H9 (cell line): Measurements from ENCODE around the gene CDK6. TPM values are rescaled to one million over a fixed set of nuclear protein-coding genes. Genes with fewer than 3 reads are reported as not detected.

Experiments used
- DNase-seq: peaks from one replicate; pipeline ENCODE4 v3.0.0-alpha.2; 2017
- H2AFZ ChIP-seq: one replicate; pipeline ENCODE4 v1.6.1; 2013; ENCODE audit warnings: mild to moderate bottlenecking, low read length, control low read depth, moderate library complexity
- H2AK5ac ChIP-seq: 2 replicates; pipeline ENCODE4 v1.6.1; 2013; ENCODE audit warnings: low read length, control low read depth, mixed read lengths; ENCODE audit not compliant: insufficient read length
- H2BK120ac ChIP-seq: one replicate; pipeline ENCODE4 v1.6.1; 2013; ENCODE audit warnings: low read depth, mild to moderate bottlenecking, low read length, control low read depth, inconsistent platforms; ENCODE audit not compliant: poor library complexity, severe bottlenecking
- H2BK12ac ChIP-seq: 2 replicates; pipeline ENCODE4 v1.6.1; 2013; ENCODE audit warnings: low read length, control low read depth, mixed read lengths, low read depth; ENCODE audit not compliant: insufficient read length
- H2BK15ac ChIP-seq: 2 replicates; pipeline ENCODE4 v1.6.1; 2013; ENCODE audit warnings: low read depth, low read length, control low read depth
- H2BK20ac ChIP-seq: one replicate; pipeline ENCODE4 v1.6.1; 2013; ENCODE audit warnings: low read depth, mild to moderate bottlenecking, low read length, control low read depth, inconsistent platforms; ENCODE audit not compliant: poor library complexity, severe bottlenecking
- H2BK5ac ChIP-seq: 2 replicates; pipeline ENCODE4 v1.6.1; 2013; ENCODE audit warnings: low read length, control low read depth, mixed read lengths; ENCODE audit not compliant: insufficient read length
- H3K14ac ChIP-seq: 2 replicates; pipeline ENCODE4 v1.6.1; 2013; ENCODE audit warnings: low read length, control low read depth; ENCODE audit not compliant: insufficient read depth
- H3K18ac ChIP-seq: 2 replicates; pipeline ENCODE4 v1.6.1; 2013; ENCODE audit warnings: low read depth, mild to moderate bottlenecking, mixed read lengths, low read length, control low read depth; ENCODE audit not compliant: insufficient read length
- H3K23ac ChIP-seq: 2 replicates; pipeline ENCODE4 v1.6.1; 2013; ENCODE audit warnings: low read length, control low read depth, mixed read lengths, low read depth; ENCODE audit not compliant: insufficient read length
- H3K23me2 ChIP-seq: 2 replicates; pipeline ENCODE4 v1.6.1; 2013; ENCODE audit warnings: low read depth, mild to moderate bottlenecking, mixed read lengths, low read length, control low read depth; ENCODE audit not compliant: insufficient read length, poor library complexity, severe bottlenecking
- H3K27ac ChIP-seq: 2 replicates; pipeline ENCODE4 v1.5.1; 2013; ENCODE audit warnings: low read length, control low read depth, mixed read lengths, low read depth; ENCODE audit not compliant: insufficient read length
- H3K27me3 ChIP-seq: 2 replicates; pipeline ENCODE4 v1.6.1; 2013; ENCODE audit warnings: low read length, control low read depth, inconsistent platforms; ENCODE audit not compliant: insufficient read depth
- H3K4ac ChIP-seq: 2 replicates; pipeline ENCODE4 v1.6.1; 2013; ENCODE audit warnings: low read depth, mild to moderate bottlenecking, control low read depth, inconsistent platforms, low read length, moderate library complexity
- H3K4me1 ChIP-seq: 2 replicates; pipeline ENCODE4 v1.6.1; 2013; ENCODE audit warnings: low read length, control low read depth, inconsistent platforms; ENCODE audit not compliant: insufficient read depth
- H3K4me2 ChIP-seq: 2 replicates; pipeline ENCODE4 v1.6.1; 2013; ENCODE audit warnings: low read length, control low read depth, mixed read lengths; ENCODE audit not compliant: insufficient read length, insufficient read depth
- H3K56ac ChIP-seq: 2 replicates; pipeline ENCODE4 v1.6.1; 2013; ENCODE audit warnings: low read depth, mild to moderate bottlenecking, mixed read lengths, low read length, control low read depth; ENCODE audit not compliant: insufficient read length
- H3K79me1 ChIP-seq: 2 replicates; pipeline ENCODE4 v1.6.1; 2013; ENCODE audit warnings: low read depth, mild to moderate bottlenecking, moderate library complexity, low read length, control low read depth, inconsistent platforms; ENCODE audit not compliant: insufficient read depth, poor library complexity, severe bottlenecking
- H3K79me2 ChIP-seq: 2 replicates; pipeline ENCODE4 v1.6.1; 2013; ENCODE audit warnings: low read length, control low read depth, inconsistent platforms; ENCODE audit not compliant: insufficient read depth
- H3K9ac ChIP-seq: 2 replicates; pipeline ENCODE4 v1.6.1; 2013; ENCODE audit warnings: low read length, control low read depth, mixed read lengths; ENCODE audit not compliant: insufficient read length; ENCODE audit errors: extremely low read depth
- H3K9me3 ChIP-seq: one replicate; pipeline ENCODE4 v1.6.1; 2013; ENCODE audit warnings: low read depth, low read length, inconsistent platforms; ENCODE audit not compliant: control insufficient read depth
- H3T11ph ChIP-seq: one replicate; pipeline ENCODE4 v1.6.1; 2013; ENCODE audit warnings: mild to moderate bottlenecking, low read length, control low read depth, inconsistent platforms
- H4K20me1 ChIP-seq: one replicate; pipeline ENCODE4 v1.6.1; 2013; ENCODE audit not compliant: control insufficient read depth, insufficient read length, insufficient read depth
- H4K5ac ChIP-seq: 2 replicates; pipeline ENCODE4 v1.6.1; 2013; ENCODE audit warnings: low read depth, mild to moderate bottlenecking, mixed read lengths, low read length, control low read depth; ENCODE audit not compliant: insufficient read length
- H4K8ac ChIP-seq: replicated peaks from 2 replicates; pipeline ENCODE4 v1.6.1; 2013; ENCODE audit warnings: low read length, control low read depth, mixed read lengths, low read depth; ENCODE audit not compliant: insufficient read length
- H4K91ac ChIP-seq: 2 replicates; pipeline ENCODE4 v1.6.1; 2013; ENCODE audit warnings: low read depth, mild to moderate bottlenecking, moderate library complexity, mixed read lengths, low read length, control low read depth; ENCODE audit not compliant: insufficient read length
- H3K27ac Mint-ChIP-seq, 3 experiments: 2 replicates in 2 of 3; 3 replicates in 1 of 3; pipeline ENCODE4 v1.8.0; 2020 to 2021; ENCODE audit warnings: mixed read lengths in 3 of 3, mild to moderate bottlenecking in 1 of 3, moderate library complexity in 1 of 3
- H3K27me3 Mint-ChIP-seq: 2 replicates; pipeline ENCODE4 v1.8.0; 2021; ENCODE audit warnings: low read depth, mild to moderate bottlenecking, moderate library complexity, mixed read lengths
- H3K36me3 Mint-ChIP-seq, 3 experiments: 2 replicates in 2 of 3; 3 replicates in 1 of 3; pipeline ENCODE4 v1.8.0; 2020 to 2021; ENCODE audit warnings: low read depth in 3 of 3, mixed read lengths in 3 of 3; ENCODE audit not compliant: insufficient read depth in 1 of 3
- H3K4me1 Mint-ChIP-seq, 2 experiments: 2 replicates each; pipeline ENCODE4 v1.8.0; 2020; ENCODE audit warnings: mixed read lengths in 2 of 2
- H3K4me3 Mint-ChIP-seq, 2 experiments: 2 replicates in 1 of 2; 3 replicates in 1 of 2; pipeline ENCODE4 v1.8.0; 2020 to 2021; ENCODE audit warnings: mild to moderate bottlenecking in 2 of 2, mixed read lengths in 2 of 2, moderate library complexity in 1 of 2
- H3K9me3 Mint-ChIP-seq, 2 experiments: 2 replicates in 1 of 2; 3 replicates in 1 of 2; pipeline ENCODE4 v1.8.0; 2020; ENCODE audit warnings: mild to moderate bottlenecking in 2 of 2, mixed read lengths in 2 of 2, moderate library complexity in 1 of 2
- WGBS: extraction: QIAGEN DNeasy Blood & Tissue Kit; methylation state at CpG from one replicate; pipeline ENCODE4 v1.1.7; 2013; ENCODE audit warnings: missing lambda C conversion rate, low lambda C conversion rate, mixed read lengths; ENCODE audit not compliant: insufficient read length; ENCODE audit errors: extremely low coverage; 5-methylcytosine and 5-hydroxymethylcytosine counted together
- total RNA-seq: library from RNA; stranded (reverse); gene quantifications from 2 replicates; pipeline ENCODE4 v1.2.1, GENCODE V29; 2021
- TF ChIP-seq, protein P1 (sequence below): fragments of 200-600 bp; sonication (generic); conservative IDR thresholded peaks from 3 replicates; pipeline ENCODE4 v1.8.0; 2021; ENCODE audit warnings: antibody characterized with exemption, mild to moderate bottlenecking

Gene CDK6
- total RNA-seq, 1 experiment from 2014 or later = 30.0 TPM

DNA sequence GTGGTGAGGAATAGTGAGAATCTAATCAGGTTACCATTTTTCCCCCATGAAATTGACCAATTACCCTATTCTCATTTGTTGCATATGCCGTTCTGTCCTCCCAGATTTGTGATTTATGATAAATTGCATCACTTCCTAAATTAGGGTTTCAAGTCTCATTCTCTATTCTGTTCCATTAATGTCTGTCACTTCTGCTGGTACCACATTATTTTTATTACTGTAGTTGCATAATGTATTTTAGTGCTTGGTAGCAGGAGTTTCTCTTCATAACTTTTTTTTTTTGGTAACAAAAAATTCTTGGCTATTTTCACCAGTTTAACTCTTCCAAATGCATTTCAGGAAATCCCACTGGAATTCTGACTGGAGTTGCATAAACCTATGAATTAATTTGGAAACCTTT lies 202.2 kb downstream of the CDK6 start:
- Mint-ChIP-seq H3K36me3 (no peaks in the 10 kb centered on the region), H3K4me3 (no peak overlapping the region), H3K27me3 (no peaks in the 10 kb centered on the region), H3K4me1 (peaks cover 12 to 24% of the 10 kb centered on the region in 2 experiments), H3K27ac (no peak overlapping the region), H3K9me3 (no peaks in the 10 kb centered on the region)
- Histone ChIP-seq H4K5ac (no peak overlapping the region), H3K23ac (no peak overlapping the region), H2BK12ac (no peak overlapping the region), H2BK20ac (no peak overlapping the region), H3K4me2 (no peak overlapping the region), H3K4ac (no peak overlapping the region), H3K9ac (no peak overlapping the region), H2BK5ac (no peak overlapping the region), H3K56ac (no peak overlapping the region), H2BK120ac (no peak overlapping the region), H2AK5ac (no peak overlapping the region), H3K9me3 (no peaks in the 10 kb centered on the region), H3K27me3 (no peaks in the 10 kb centered on the region), H2AFZ (no peak overlapping the region), H3T11ph (no peak overlapping the region), H2BK15ac (no peak overlapping the region), H3K14ac (no peak overlapping the region), H3K18ac (no peak overlapping the region), H3K23me2 (no peaks in the 10 kb centered on the region), H3K79me2 (no peaks in the 10 kb centered on the region), H4K91ac (no peak overlapping the region), H3K79me1 (no peaks in the 10 kb centered on the region), H4K20me1 (no peaks in the 10 kb centered on the region), H4K8ac (no peak overlapping the region), H3K27ac (no peak overlapping the region), H3K4me1 (no peaks in the 10 kb centered on the region)
- TF ChIP-seq, protein P1, sequence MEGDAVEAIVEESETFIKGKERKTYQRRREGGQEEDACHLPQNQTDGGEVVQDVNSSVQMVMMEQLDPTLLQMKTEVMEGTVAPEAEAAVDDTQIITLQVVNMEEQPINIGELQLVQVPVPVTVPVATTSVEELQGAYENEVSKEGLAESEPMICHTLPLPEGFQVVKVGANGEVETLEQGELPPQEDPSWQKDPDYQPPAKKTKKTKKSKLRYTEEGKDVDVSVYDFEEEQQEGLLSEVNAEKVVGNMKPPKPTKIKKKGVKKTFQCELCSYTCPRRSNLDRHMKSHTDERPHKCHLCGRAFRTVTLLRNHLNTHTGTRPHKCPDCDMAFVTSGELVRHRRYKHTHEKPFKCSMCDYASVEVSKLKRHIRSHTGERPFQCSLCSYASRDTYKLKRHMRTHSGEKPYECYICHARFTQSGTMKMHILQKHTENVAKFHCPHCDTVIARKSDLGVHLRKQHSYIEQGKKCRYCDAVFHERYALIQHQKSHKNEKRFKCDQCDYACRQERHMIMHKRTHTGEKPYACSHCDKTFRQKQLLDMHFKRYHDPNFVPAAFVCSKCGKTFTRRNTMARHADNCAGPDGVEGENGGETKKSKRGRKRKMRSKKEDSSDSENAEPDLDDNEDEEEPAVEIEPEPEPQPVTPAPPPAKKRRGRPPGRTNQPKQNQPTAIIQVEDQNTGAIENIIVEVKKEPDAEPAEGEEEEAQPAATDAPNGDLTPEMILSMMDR = no peak
- no CpG with 5 or more reads among the region's 1 CpG for WGBS
- DNase-seq = no peak
